Muscle of arm (tissue), 12 donors: Measurements from ENCODE around the gene PIK3CD. TPM values are rescaled to one million over a fixed set of nuclear protein-coding genes. Genes with fewer than 3 reads are reported as not detected.

Experiments used
- DNase-seq: peaks from one replicate; pipeline ENCODE4 v3.0.0-alpha.2; 2013
- polyA plus RNA-seq, 12 donors: library from polyadenylated mRNA; unstranded; fragments of 120-200 nt; gene quantifications; one replicate each; pipeline ENCODE4 v1.2.1, GENCODE V29; 2013; ENCODE audit not compliant: insufficient read length in 12 of 12

PIK3CD gene
- polyA plus RNA-seq, 12 donors = 1.4 to 7.6 (median 2.6) TPM; not detected in 1

DNA sequence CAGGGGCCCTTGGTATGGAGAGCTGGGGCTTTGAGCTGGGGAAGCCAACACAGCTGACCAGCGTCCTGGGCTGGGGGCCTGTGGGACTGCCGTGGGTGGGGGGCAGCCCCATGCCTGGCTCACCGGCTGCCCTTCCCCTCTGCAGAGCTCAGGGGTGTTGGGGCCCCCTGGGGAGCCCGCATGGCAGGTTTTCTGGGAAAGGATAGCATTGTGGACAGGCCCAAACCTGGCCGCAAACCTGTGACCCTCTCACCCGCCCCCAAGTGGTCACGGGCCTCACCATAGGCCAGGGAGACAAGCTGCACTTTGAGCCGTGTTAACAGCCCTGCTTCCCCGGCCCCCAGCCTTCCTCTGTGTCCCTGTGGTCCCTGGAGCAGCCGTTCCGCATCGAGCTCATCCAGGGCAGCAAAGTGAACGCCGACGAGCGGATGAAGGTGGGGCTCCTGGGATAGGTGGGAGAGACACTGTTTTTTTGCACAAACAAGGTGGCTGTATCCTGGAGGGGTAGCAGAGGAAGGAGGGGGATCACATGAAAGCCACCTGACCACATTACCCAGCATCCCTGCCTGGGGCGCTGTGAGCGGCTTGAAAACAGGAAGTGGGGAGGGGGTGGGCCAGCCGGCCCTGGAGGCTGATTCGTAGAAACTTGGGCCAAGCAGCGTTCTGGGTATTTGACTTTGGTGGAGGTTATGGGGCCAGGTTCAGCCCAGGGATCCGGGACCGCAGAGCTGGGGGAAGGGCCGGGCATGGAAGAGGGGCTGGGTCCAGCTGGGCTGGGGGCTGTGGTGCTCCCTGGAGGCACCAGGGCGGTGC, 65.9 kb downstream of the PIK3CD start:
- peak; percentile 62 for DNase-seq

DNA sequence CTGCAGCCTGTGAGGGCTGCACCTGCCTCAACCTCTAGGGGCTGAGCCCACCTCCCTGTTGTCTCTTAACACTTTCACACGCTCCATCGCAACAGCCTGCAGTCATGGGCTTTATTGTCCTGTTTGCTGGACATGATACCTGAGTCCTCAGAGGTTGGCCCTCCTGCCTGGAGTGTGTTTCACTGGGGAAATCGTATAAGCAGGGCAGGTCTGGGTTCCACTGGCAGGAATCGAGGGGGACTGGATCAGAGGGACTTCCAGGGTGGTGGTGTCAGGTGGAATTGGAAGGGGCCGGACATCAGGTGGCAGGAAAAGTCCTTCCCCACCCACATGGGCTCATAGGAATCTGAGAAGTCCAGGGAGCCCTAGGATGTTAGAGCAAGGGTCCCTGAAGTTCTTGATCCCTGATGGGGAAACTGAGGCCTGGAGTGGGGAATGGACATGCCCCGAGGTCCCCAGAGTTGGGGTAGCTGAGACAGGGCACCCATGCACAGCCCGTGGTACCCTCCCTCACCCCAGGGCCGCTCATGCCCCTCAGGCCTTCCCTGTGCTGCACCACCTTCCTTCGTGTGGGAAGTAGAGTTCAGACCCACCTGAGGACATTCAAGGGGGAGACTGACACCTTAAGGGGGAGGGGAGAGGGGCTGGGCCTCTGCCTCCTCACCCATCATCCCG, 66.6 kb downstream of the PIK3CD start:
- DNase-seq = no peak

DNA sequence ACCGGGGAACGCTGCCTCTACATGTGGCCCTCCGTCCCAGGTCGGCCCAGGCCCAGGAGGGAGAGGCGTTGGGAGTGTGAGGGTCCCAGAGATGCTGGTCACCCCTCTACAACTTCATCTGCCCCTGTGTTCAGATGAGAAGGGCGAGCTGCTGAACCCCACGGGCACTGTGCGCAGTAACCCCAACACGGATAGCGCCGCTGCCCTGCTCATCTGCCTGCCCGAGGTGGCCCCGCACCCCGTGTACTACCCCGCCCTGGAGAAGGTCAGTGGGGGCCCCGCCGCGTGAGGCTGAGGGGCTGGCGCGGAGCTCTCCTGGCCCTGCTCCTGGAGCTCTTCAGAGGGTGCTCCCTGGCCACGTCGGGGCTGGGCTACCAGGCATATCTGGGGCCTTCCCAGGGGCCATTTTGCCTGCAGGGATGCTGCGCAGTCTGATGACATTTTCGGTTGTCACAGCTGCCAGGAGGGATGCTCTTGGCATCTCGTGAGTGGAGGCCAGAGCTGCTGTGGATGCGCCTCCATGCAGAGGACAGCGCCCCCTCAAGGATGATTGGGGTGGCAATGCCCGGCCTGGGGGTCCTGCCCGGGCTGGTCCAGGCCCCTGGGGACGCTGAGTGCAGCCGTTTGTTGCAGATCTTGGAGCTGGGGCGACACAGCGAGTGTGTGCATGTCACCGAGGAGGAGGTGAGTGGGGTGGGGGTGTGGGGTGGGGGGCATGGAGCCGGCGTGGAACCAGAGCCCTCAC, 68.6 kb downstream of the PIK3CD start:
- DNase-seq = no peak

DNA sequence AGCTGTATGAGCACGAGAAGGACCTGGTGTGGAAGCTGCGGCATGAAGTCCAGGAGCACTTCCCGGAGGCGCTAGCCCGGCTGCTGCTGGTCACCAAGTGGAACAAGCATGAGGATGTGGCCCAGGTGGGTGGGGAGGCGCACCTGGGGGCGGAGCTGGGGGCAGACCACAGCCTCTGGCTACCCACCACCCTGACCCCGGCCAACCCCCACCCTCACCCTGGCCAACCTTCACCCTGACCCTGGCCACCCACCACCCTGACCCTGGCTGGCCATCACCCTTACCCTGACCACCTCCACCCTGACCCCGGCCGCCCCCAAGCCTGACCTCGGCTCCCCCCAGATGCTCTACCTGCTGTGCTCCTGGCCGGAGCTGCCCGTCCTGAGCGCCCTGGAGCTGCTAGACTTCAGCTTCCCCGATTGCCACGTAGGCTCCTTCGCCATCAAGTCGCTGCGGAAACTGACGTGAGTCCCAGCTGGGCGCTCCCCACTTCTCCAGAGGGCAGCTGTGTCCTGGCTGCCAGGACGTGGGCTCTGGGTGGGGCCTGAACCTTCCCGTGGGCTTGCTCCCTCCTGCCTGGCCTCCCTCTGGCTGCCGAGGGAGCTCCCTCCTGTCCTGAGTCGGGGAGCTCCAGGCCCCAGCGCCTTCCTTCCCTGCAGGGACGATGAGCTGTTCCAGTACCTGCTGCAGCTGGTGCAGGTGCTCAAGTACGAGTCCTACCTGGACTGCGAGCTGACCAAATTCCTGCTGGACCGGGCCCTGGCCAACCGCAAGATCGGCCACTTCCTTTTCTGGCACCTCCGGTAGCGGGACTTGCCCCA, 69.5 kb downstream of the PIK3CD start:
- no peak for DNase-seq

DNA sequence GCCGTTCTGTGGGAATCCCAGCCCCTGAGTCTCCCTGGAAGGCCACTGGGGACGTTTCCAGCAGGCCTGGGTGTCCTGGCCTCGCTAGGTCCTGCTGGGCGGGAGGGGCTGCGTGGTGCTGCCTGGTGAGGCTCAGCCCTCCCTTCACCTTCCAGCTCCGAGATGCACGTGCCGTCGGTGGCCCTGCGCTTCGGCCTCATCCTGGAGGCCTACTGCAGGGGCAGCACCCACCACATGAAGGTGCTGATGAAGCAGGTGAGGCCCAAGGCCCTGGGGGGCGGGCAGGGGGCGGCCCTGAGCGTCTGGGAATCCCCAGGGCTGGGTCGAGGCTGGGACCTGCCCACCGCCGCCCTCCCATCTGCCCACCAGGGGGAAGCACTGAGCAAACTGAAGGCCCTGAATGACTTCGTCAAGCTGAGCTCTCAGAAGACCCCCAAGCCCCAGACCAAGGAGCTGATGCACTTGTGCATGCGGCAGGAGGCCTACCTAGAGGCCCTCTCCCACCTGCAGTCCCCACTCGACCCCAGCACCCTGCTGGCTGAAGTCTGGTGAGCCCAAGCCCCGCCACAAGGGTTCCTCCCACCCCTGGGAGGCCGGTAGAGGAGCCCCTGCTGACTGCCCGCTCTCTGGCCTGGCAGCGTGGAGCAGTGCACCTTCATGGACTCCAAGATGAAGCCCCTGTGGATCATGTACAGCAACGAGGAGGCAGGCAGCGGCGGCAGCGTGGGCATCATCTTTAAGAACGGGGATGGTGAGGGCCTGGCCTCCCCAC, 70.3 kb downstream of the PIK3CD start:
- no peak for DNase-seq

DNA sequence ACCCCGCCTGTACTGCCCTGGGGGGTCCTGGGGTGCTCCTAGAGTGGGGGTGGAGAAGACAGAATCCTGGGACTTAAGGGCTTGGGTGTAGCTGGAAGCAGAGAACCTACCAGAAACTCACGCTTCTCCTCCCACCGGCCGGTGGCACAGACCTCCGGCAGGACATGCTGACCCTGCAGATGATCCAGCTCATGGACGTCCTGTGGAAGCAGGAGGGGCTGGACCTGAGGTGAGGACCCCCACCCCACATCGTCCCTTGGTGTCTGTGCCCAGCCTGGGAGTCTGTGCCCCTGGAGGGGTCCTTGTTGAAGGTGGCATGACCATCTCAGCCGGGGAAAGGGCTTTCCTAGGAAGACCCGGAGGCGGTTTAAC, 70.8 kb downstream of the PIK3CD start:
- DNase-seq = no peak

DNA sequence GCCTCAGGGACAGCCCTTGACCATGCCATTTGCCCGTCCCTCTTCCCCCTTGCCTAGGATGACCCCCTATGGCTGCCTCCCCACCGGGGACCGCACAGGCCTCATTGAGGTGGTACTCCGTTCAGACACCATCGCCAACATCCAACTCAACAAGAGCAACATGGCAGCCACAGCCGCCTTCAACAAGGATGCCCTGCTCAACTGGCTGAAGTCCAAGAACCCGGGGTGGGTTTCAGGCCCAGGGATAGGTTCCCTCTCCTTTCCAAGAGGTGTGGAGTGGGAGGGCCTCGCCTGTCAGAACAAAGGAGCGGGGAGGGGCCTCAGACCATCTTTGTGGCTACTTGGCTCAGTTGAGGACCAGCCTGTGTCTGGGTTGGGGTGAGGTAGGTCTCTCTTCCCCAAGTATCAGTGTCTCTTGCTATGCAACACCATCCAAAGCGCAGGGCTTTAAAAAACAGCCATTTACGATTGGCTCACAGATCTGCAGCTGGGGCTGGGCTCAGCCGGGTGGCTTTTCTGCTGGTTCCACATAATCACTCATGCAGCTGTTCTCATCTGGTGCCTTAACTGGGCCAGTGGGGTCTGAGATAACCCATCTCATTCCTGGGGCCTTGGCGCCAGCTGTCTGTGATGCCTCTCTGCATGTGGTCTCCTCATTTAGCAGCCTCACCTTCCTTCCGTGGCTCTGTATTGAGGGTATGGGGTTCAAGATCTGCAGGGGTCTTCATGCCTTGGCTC, 71.7 kb downstream of the PIK3CD start:
- no peak for DNase-seq

DNA sequence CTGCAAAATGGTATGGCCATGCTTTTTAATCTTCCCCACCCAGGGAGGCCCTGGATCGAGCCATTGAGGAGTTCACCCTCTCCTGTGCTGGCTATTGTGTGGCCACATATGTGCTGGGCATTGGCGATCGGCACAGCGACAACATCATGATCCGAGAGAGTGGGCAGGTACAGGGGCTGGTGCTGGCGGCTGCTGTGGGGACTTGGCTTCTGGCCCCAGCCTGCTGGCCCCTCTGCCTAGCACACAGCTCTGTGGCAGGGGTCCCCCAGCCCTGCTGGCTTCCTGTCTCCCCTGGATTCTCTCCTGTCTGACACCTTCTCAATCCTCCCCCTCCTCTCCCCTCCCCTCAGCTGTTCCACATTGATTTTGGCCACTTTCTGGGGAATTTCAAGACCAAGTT, 72.4 kb downstream of the PIK3CD start:
- DNase-seq = no peak

DNA sequence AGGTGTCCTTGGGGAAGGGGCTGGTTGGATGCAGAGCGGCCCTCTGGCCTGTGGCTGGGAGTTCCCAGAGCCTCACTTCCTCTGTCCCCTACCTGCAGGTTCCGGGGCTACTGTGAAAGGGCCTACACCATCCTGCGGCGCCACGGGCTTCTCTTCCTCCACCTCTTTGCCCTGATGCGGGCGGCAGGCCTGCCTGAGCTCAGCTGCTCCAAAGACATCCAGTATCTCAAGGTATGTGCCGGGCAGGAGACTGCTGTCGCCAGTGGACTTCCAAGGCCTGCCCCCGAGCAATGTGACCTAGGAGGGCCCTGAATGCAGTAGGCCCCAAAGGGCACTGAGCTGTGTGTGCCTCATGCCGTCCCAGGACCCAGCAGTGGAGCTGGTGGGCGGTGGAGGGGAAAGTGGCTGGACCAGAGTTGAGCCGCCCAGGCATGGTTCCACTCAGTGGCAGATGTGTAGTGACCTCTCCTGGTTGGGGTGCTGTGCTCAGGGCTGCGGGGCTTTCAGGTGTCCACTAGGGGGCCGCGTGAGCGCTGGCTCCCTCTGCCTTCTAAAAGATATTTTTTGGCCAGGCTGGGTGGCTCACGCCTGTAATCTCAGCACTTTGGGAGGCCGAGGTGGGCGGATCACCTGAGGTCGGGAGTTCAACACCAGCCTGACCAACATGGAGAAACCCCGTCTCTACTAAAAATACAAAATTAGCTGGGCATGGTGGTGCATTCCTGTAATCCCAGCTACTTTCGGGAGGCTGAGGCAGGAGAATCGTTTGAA, 73.4 kb downstream of the PIK3CD start:
- no peak for DNase-seq

DNA sequence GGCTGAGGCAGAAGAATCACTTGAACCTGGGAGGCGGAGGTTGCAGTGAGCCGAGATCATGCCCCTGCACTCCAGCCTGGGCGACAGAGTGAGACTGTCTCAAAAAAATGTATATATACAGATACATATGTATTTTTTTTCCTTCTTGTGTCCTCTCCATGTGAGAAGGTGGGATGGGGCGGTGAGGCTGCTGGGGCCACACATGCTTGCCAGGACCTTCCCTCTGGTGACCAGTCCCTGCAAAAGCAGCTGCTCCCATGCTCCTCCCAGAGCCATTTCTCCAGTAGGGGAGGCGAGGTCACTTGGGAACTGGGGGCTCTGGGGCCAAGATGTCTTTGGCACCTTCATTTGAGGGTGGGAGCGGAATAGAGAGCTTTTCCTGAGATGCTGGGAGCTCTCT, 74.9 kb downstream of the PIK3CD start:
- no peak for DNase-seq

DNA sequence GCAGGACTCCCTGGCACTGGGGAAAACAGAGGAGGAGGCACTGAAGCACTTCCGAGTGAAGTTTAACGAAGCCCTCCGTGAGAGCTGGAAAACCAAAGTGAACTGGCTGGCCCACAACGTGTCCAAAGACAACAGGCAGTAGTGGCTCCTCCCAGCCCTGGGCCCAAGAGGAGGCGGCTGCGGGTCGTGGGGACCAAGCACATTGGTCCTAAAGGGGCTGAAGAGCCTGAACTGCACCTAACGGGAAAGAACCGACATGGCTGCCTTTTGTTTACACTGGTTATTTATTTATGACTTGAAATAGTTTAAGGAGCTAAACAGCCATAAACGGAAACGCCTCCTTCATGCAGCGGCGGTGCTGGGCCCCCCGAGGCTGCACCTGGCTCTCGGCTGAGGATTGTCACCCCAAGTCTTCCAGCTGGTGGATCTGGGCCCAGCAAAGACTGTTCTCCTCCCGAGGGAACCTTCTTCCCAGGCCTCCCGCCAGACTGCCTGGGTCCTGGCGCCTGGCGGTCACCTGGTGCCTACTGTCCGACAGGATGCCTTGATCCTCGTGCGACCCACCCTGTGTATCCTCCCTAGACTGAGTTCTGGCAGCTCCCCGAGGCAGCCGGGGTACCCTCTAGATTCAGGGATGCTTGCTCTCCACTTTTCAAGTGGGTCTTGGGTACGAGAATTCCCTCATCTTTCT, 75.5 kb downstream of the PIK3CD start:
- DNase-seq = no peak

DNA sequence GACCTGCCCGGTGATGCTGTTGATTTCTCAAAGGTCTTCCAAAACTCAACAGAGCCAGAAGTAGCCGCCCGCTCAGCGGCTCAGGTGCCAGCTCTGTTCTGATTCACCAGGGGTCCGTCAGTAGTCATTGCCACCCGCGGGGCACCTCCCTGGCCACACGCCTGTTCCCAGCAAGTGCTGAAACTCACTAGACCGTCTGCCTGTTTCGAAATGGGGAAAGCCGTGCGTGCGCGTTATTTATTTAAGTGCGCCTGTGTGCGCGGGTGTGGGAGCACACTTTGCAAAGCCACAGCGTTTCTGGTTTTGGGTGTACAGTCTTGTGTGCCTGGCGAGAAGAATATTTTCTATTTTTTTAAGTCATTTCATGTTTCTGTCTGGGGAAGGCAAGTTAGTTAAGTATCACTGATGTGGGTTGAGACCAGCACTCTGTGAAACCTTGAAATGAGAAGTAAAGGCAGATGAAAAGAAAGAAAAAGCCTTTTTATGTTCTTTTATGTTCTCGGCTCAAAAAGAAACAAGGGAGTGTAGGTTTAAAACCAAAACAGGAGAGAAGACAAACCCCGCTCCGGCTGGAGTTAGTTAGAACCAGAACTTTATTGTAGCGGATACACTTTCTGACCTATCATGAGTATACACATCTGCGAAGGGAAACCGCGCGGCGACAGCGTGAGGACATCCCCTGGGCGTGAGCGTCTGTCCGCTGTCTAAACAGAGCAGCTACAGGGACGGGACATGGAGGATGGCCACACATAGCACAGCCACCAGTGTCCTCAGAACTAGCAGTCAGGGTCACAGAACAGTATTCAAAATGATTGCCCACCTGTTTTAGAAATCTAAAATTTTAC, 77.1 kb downstream of the PIK3CD start:
- no peak for DNase-seq

DNA sequence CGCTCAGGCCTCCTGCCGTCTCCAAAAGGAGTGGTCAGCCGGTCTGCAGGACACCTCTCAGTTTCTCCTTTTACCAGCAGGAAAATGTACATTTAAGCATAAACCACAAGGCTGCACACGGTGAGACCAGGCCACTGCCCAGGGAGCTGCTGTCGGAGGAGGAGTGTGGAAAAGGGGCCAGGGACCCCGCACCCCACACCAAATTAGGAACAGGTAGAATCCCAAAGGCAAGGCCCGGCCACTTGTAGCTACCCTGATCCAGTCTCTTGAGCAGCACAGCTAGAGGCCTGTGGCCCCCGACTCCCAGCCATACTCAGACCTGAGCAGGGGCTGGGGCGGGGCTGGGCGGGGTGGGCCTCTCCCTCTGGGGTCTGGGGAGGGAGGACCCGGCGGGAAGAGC, 78.0 kb downstream of the PIK3CD start:
- DNase-seq = no peak

DNA sequence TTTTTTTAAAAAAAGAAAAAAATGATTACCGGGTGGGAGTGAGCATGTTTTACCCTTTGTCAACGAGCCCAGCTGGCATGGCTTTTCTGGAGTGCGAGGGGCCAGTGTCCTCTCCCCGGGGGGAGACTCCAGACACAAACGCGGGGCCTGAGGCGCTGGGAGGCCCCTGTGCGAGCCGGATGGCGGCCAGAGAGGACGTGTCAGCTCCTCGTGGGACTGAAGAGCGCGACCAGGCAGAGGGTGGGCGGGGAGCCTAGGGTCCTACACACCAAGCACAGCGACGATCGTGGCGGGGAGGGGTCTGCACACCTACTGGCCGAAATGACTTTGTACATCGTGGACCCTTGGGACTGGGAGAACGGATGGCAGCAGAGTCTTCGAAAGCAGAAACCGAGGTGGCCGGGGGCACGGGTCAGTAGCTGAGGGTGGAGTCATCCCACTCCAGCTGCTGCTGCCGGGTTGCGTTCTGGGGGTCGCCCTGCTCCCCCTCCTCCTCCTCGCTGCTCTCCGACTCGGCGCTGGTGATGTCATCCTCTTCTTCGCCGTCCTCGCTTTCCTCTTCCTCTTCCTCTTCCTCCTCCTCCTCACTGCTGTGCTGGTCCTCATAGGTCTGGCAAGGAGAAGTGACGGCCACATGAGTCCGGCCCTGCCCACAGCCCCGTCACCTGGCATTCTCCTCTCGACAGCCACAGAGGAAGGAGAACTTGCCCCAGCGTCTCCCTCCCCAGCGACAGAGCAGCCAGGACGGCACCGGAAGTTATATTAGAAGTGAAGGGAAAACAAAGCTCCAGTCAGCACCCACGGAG, 78.8 kb downstream of the PIK3CD start:
- DNase-seq = no peak

DNA sequence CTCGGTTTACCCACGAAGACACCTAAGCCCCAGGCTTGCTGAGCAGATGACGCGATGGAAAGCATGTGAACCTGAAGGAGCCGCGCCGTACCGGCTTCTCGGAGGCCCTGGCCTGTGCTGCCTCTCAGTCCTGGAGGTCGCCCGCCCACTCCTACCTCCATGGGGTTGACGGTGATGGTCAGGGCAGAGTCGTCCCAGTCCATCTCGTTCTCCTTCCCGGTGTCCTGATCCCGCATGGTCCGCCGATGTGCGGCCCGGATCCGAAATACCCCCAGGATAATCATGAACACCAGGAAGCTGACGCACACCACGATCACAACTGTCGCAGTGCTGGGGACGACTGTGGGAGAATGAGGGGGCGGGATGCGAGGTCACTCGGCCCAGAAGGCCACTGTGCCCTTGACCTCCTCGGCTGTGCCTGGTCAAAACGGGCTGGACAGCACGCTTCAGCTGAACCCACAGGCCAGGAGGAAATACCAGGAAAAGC, 79.6 kb downstream of the PIK3CD start:
- DNase-seq = no peak

DNA sequence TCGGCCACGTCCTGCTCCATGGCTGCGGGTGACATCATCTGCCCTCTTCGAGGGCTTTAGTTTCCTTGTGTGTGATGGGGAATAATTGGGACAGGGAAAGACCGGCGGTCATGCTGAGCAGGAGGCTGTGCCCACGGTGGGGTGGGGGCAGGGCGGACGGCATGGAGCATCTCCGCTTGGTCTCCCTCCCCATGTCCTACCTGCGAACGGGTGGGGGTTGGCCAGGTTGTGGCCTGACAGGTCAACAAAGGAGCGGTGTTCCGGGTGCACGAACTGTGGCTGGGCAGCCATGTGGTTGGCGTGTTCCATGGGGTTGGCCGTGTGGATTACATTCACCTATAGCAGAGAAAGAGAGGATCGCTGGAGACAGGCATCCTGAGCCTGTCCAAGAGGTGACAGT, 80.0 kb downstream of the PIK3CD start:
- DNase-seq = no peak
